HepG2 (cell line): ENCODE data around the gene RIMOC1.

Source experiments
- PCBP1 ChIP-seq: fragments of 200-400 bp; formaldehyde crosslinking; IDR thresholded peaks from 2 replicates; pipeline ENCODE4 v1.6.1; 2017; ENCODE audit warnings: mild to moderate bottlenecking, low read depth, low read length, borderline replicate concordance
- SIN3A ChIP-seq: IDR thresholded peaks from 2 replicates; pipeline ENCODE4 v1.6.1; 2011; ENCODE audit warnings: low read depth, mild to moderate bottlenecking, control low read depth, low read length, borderline replicate concordance
- SMC3 ChIP-seq: IDR thresholded peaks from 2 replicates; pipeline ENCODE4 v1.6.1; 2011; ENCODE audit warnings: low read length, improper control_type of control experiment
- TBL1XR1 ChIP-seq: fragments of 150-350 bp; IDR thresholded peaks from 2 replicates; pipeline ENCODE4 v1.6.1; 2014; ENCODE audit warnings: borderline replicate concordance, low read length; ENCODE audit not compliant: partially characterized antibody
- TF ChIP-seq, protein P1 (sequence below): sonication (generic); formaldehyde crosslinking; IDR thresholded peaks from 2 replicates; pipeline ENCODE4 v1.5.1; 2020; ENCODE audit warnings: mild to moderate bottlenecking, missing genetic modification reagents, moderate library complexity

GRCh38 chr5:41878173-41878572 lies 26.0 kb upstream of the RIMOC1 start:
- TF ChIP-seq TBL1XR1 (no peak), SMC3 (no peak), PCBP1 (no peak), SIN3A (no peak)
- TF ChIP-seq, protein P1, sequence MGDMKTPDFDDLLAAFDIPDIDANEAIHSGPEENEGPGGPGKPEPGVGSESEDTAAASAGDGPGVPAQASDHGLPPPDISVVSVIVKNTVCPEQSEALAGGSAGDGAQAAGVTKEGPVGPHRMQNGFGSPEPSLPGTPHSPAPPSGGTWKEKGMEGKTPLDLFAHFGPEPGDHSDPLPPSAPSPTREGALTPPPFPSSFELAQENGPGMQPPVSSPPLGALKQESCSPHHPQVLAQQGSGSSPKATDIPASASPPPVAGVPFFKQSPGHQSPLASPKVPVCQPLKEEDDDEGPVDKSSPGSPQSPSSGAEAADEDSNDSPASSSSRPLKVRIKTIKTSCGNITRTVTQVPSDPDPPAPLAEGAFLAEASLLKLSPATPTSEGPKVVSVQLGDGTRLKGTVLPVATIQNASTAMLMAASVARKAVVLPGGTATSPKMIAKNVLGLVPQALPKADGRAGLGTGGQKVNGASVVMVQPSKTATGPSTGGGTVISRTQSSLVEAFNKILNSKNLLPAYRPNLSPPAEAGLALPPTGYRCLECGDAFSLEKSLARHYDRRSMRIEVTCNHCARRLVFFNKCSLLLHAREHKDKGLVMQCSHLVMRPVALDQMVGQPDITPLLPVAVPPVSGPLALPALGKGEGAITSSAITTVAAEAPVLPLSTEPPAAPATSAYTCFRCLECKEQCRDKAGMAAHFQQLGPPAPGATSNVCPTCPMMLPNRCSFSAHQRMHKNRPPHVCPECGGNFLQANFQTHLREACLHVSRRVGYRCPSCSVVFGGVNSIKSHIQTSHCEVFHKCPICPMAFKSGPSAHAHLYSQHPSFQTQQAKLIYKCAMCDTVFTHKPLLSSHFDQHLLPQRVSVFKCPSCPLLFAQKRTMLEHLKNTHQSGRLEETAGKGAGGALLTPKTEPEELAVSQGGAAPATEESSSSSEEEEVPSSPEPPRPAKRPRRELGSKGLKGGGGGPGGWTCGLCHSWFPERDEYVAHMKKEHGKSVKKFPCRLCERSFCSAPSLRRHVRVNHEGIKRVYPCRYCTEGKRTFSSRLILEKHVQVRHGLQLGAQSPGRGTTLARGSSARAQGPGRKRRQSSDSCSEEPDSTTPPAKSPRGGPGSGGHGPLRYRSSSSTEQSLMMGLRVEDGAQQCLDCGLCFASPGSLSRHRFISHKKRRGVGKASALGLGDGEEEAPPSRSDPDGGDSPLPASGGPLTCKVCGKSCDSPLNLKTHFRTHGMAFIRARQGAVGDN (CRISPR knock-in tag) = no peak
